ENCODE measurements around the gene GBF1. TPM values are rescaled to one million over a fixed set of nuclear protein-coding genes. Genes with fewer than 3 reads are reported as not detected.

Gene GBF1
- polyA plus RNA-seq, 1 experiment, result 31.9 TPM

GRCh38 chr10:102241444-102242117, 3.8 kb upstream of the GBF1 start, which contains the start of gene PITX3:
Gene PITX3 (minus strand): TSS chr10:102241512. CDS start chr10:102232080, 9,432 bp downstream.
- DNase-seq (ENCODE audit: low read depth, low spot score), result peak; percentile 78
- ChIA-PET CTCF (interaction anchor here (0.6 to 5.7 kb wide), 4 partner anchors 11 to 110 kb away, joined by 3 to 38 read pairs (median 20); no protein-coding TSS in a partner anchor), POLR2A (interaction anchor here (0.8 kb wide), 1 partner anchor 14 kb away, joined by 4 read pairs; no protein-coding TSS in a partner anchor)
- Histone ChIP-seq H3K9me3 (ENCODE audit: control insufficient read depth, insufficient read depth, low read length) (no peaks in the 10 kb centered on the region), H3K27me3 (ENCODE audit: control insufficient read depth, insufficient read depth, low read length) (peaks cover 32% of the 10 kb centered on the region), H3K27ac (ENCODE audit: low read depth, low read length) (peak within 1 kb of the TSS; percentile 21), H3K4me3 (ENCODE audit: low read depth, low read length) (peak within 1 kb of the TSS; percentile 77)
- TF ChIP-seq, protein P1, sequence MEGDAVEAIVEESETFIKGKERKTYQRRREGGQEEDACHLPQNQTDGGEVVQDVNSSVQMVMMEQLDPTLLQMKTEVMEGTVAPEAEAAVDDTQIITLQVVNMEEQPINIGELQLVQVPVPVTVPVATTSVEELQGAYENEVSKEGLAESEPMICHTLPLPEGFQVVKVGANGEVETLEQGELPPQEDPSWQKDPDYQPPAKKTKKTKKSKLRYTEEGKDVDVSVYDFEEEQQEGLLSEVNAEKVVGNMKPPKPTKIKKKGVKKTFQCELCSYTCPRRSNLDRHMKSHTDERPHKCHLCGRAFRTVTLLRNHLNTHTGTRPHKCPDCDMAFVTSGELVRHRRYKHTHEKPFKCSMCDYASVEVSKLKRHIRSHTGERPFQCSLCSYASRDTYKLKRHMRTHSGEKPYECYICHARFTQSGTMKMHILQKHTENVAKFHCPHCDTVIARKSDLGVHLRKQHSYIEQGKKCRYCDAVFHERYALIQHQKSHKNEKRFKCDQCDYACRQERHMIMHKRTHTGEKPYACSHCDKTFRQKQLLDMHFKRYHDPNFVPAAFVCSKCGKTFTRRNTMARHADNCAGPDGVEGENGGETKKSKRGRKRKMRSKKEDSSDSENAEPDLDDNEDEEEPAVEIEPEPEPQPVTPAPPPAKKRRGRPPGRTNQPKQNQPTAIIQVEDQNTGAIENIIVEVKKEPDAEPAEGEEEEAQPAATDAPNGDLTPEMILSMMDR (IDR thresholded peaks at IDR 0.05; ENCODE audit: low read depth, low read length), result no peak

- H3K27ac ChIP-seq (ENCODE audit: low read depth, low read length), result no peak overlapping the region
- H3K27me3 ChIP-seq (ENCODE audit: control insufficient read depth, insufficient read depth, low read length), result peaks cover 27% of the 10 kb centered on the region
- TF ChIP-seq, protein P1 (IDR thresholded peaks at IDR 0.05; ENCODE audit: low read depth, low read length), result no peak
- H3K9me3 ChIP-seq (ENCODE audit: control insufficient read depth, insufficient read depth, low read length), result no peaks in the 10 kb centered on the region
- DNase-seq (ENCODE audit: low read depth, low spot score), result no peak
- ChIA-PET CTCF (interaction anchor here (3.3 kb wide), 1 partner anchor 11 kb away, joined by 38 read pairs; no protein-coding TSS in a partner anchor), POLR2A (no interaction called here)
- H3K4me3 ChIP-seq (ENCODE audit: low read depth, low read length), result peak overlapping the region; percentile 77
Measured at GRCh38 chr10:102242118-102242485, 3.2 kb upstream of the GBF1 start.

- POLR2A ChIA-PET, result no interaction called here
- H3K27me3 ChIP-seq (ENCODE audit: control insufficient read depth, insufficient read depth, low read length), result peaks cover 18% of the 10 kb centered on the region
- H3K9me3 ChIP-seq (ENCODE audit: control insufficient read depth, insufficient read depth, low read length), result no peaks in the 10 kb centered on the region
- no peak overlapping the region for H3K4me3 ChIP-seq (ENCODE audit: low read depth, low read length)
- CTCF ChIA-PET, result interaction anchor here (0.9 to 2.7 kb wide), 2 partner anchors 109 to 170 kb away, joined by 5 to 9 read pairs; no protein-coding TSS in a partner anchor
- DNase-seq (ENCODE audit: low read depth, low spot score), result no peak
- TF ChIP-seq, protein P1 (IDR thresholded peaks at IDR 0.05; ENCODE audit: low read depth, low read length), result no peak
- no peak overlapping the region for H3K27ac ChIP-seq (ENCODE audit: low read depth, low read length)
Measured at GRCh38 chr10:102243309-102243708, 2.0 kb upstream of the GBF1 start.

- H3K9me3 ChIP-seq (ENCODE audit: control insufficient read depth, insufficient read depth, low read length), result no peaks in the 10 kb centered on the region
- peak overlapping the region; percentile 100 for H3K4me3 ChIP-seq (ENCODE audit: low read depth, low read length)
- H3K27ac ChIP-seq (ENCODE audit: low read depth, low read length), result peak overlapping the region; percentile 83
- ChIA-PET POLR2A (interaction anchor here (0.9 to 1.2 kb wide), 4 partner anchors 22 to 105 kb away, joined by 3 to 5 read pairs (median 5); no protein-coding TSS in a partner anchor), CTCF (interaction anchor here (1.0 to 2.7 kb wide), 4 partner anchors 14 to 106 kb away, joined by 3 to 9 read pairs (median 3); no protein-coding TSS in a partner anchor)
- DNase-seq (ENCODE audit: low read depth, low spot score), result no peak
- TF ChIP-seq, protein P1 (IDR thresholded peaks at IDR 0.05; ENCODE audit: low read depth, low read length), result no peak
- no peaks in the 10 kb centered on the region for H3K27me3 ChIP-seq (ENCODE audit: control insufficient read depth, insufficient read depth, low read length)
Measured at GRCh38 chr10:102245932-102246251, 560 bp downstream of the GBF1 start.

DNA sequence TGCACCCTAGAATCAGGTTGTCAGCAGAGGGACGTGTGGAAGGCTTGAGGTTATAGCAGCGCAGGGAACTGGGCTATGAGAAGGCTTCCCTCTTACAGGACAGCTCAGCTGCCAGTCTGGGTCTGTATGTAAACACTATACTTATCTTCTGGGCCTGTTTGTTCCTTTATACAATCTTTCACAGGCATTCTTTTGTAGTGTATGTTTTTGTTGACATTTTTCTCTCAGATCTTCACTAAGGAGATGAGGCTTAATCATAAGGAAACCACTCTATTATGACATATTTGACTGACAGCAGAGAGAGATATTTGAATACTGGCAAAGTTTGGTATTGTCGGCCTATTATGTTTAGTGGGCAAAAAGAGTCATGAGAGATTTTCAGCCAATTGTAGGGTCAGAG, 929 bp downstream of the GBF1 start:
- POLR2A ChIA-PET, result no interaction called here
- H3K27me3 ChIP-seq (ENCODE audit: control insufficient read depth, insufficient read depth, low read length), result no peaks in the 10 kb centered on the region
- no peaks in the 10 kb centered on the region for H3K9me3 ChIP-seq (ENCODE audit: control insufficient read depth, insufficient read depth, low read length)
- DNase-seq (ENCODE audit: low read depth, low spot score), result no peak
- TF ChIP-seq, protein P1 (IDR thresholded peaks at IDR 0.05; ENCODE audit: low read depth, low read length), result no peak
- no peak overlapping the region for H3K27ac ChIP-seq (ENCODE audit: low read depth, low read length)
- H3K4me3 ChIP-seq (ENCODE audit: low read depth, low read length), result peak overlapping the region; percentile 100
- CTCF ChIA-PET, result interaction anchor here (1.4 kb wide), 1 partner anchor 16 kb away, joined by 3 read pairs; no protein-coding TSS in a partner anchor
